SK-N-SH treated with all-trans-retinoic acid at 6 μM for 48 hours (cell line): ENCODE results near the gene AKAP6.
A peak's percentile ranks its signal among the peaks of the same experiment; 100 is the strongest.

Source experiments
- ATAC-seq: fragments of 200-7000 bp; cut with Tn5 transposase; 3 replicates; pipeline ENCODE4 v1.9.1; 2020; ENCODE audit warnings: mild to moderate bottlenecking, moderate library complexity
- ARNTL ChIP-seq: fragments of 450-650 bp; formaldehyde crosslinking; IDR thresholded peaks from 2 replicates; pipeline ENCODE4 v1.5.0; 2020; ENCODE audit warnings: low read depth, mild to moderate bottlenecking, moderate library complexity, borderline replicate concordance
- BACH2 ChIP-seq: fragments of 250-450 bp; sonication (Bioruptor Pico); IDR thresholded peaks from 2 replicates; pipeline ENCODE4 v1.9.0; 2021; ENCODE audit warnings: mild to moderate bottlenecking, borderline replicate concordance
- CREB5 ChIP-seq: fragments of 250-450 bp; sonication (Bioruptor Pico); IDR thresholded peaks from 2 replicates; pipeline ENCODE4 v1.5.1; 2020; ENCODE audit warnings: low read depth, mild to moderate bottlenecking, moderate library complexity
- CSDC2 ChIP-seq: fragments of 250-450 bp; sonication (Bioruptor Pico); IDR thresholded peaks from 2 replicates; pipeline ENCODE4 v1.5.0; 2020; ENCODE audit warnings: mild to moderate bottlenecking, moderate library complexity
- CSRNP3 ChIP-seq: fragments of 250-450 bp; sonication (Bioruptor Pico); IDR thresholded peaks from 2 replicates; pipeline ENCODE4 v1.5.1; 2021; ENCODE audit warnings: mild to moderate bottlenecking, moderate library complexity
- ESRRG ChIP-seq: fragments of 250-450 bp; sonication (Bioruptor Pico); IDR thresholded peaks from 2 replicates; pipeline ENCODE4 v1.6.1; 2021; ENCODE audit warnings: mild to moderate bottlenecking
- GLIS3 ChIP-seq: fragments of 250-450 bp; sonication (Bioruptor Pico); IDR thresholded peaks from 2 replicates; pipeline ENCODE4 v1.5.0; 2020; ENCODE audit warnings: mild to moderate bottlenecking, moderate library complexity
- ISL1 ChIP-seq: fragments of 250-450 bp; sonication (Bioruptor Pico); IDR thresholded peaks from 2 replicates; pipeline ENCODE4 v2.1.2; 2022; ENCODE audit warnings: mild to moderate bottlenecking, moderate library complexity
- OSR1 ChIP-seq: fragments of 250-450 bp; sonication (Bioruptor Pico); IDR thresholded peaks from 2 replicates; pipeline ENCODE4 v1.8.0; 2022; ENCODE audit warnings: moderate library complexity, mild to moderate bottlenecking, inconsistent platforms
- PATZ1 ChIP-seq: fragments of 250-450 bp; sonication (Bioruptor Pico); IDR thresholded peaks from 2 replicates; pipeline ENCODE4 v1.8.0; 2020; ENCODE audit warnings: mild to moderate bottlenecking, moderate library complexity, borderline replicate concordance
- POU6F1 ChIP-seq: fragments of 250-450 bp; sonication (Bioruptor Pico); IDR thresholded peaks from 2 replicates; pipeline ENCODE4 v1.8.0; 2021; ENCODE audit warnings: low read depth, mild to moderate bottlenecking, moderate library complexity, borderline replicate concordance
- PPARA ChIP-seq: fragments of 250-450 bp; sonication (Bioruptor Pico); IDR thresholded peaks from 2 replicates; pipeline ENCODE4 v1.5.0; 2020; ENCODE audit warnings: mild to moderate bottlenecking, borderline replicate concordance
- RARB ChIP-seq: fragments of 250-450 bp; sonication (Bioruptor Pico); IDR thresholded peaks from 2 replicates; pipeline ENCODE4 v1.8.0; 2021; ENCODE audit warnings: mild to moderate bottlenecking, moderate library complexity
- SNAI2 ChIP-seq: fragments of 250-450 bp; sonication (Bioruptor Pico); IDR thresholded peaks from 2 replicates; pipeline ENCODE4 v1.5.0; 2020; ENCODE audit warnings: mild to moderate bottlenecking, moderate library complexity
- TCF4 ChIP-seq: fragments of 250-450 bp; sonication (Bioruptor Pico); IDR thresholded peaks from 2 replicates; pipeline ENCODE4 v1.8.0; 2021; ENCODE audit warnings: mild to moderate bottlenecking, moderate library complexity, borderline replicate concordance
- TOX ChIP-seq: fragments of 250-450 bp; sonication (Bioruptor Pico); IDR thresholded peaks from 2 replicates; pipeline ENCODE4 v1.8.0; 2021; ENCODE audit warnings: mild to moderate bottlenecking, moderate library complexity, borderline replicate concordance
- TSHZ2 ChIP-seq: fragments of 250-450 bp; sonication (Bioruptor Pico); IDR thresholded peaks from 2 replicates; pipeline ENCODE4 v1.5.0; 2020; ENCODE audit warnings: mild to moderate bottlenecking, moderate library complexity
- ZFP3 ChIP-seq: fragments of 250-450 bp; sonication (Bioruptor Pico); IDR thresholded peaks from 2 replicates; pipeline ENCODE4 v1.5.0; 2020; ENCODE audit warnings: mild to moderate bottlenecking, moderate library complexity
- ZFP30 ChIP-seq: fragments of 450-650 bp; formaldehyde crosslinking; IDR thresholded peaks from 2 replicates; pipeline ENCODE4 v1.5.0; 2022; ENCODE audit warnings: mild to moderate bottlenecking, moderate library complexity
- ZNF565 ChIP-seq: fragments of 450-650 bp; formaldehyde crosslinking; conservative IDR thresholded peaks from 2 replicates; pipeline ENCODE4 v1.5.0; 2020; ENCODE audit warnings: low read depth, mild to moderate bottlenecking, moderate library complexity
- ZNF70 ChIP-seq: fragments of 450-650 bp; formaldehyde crosslinking; IDR thresholded peaks from 2 replicates; pipeline ENCODE4 v1.5.0; 2020; ENCODE audit warnings: mild to moderate bottlenecking, moderate library complexity
- ZNF8 ChIP-seq: fragments of 450-650 bp; formaldehyde crosslinking; IDR thresholded peaks from 2 replicates; pipeline ENCODE4 v1.5.0; 2020; ENCODE audit warnings: mild to moderate bottlenecking, moderate library complexity

Gene AKAP6

GRCh38 chr14:32694795-32695449 is 365.8 kb downstream of the AKAP6 start:
- ATAC-seq, result no peak
- no peak for TF ChIP-seq ZNF70
- TF ChIP-seq ARNTL (CRISPR knock-in tag), result no peak
- no peak for TF ChIP-seq ZNF565 (CRISPR knock-in tag)
- TF ChIP-seq TSHZ2 (CRISPR knock-in tag), result no peak
- TF ChIP-seq TOX (CRISPR knock-in tag), result no peak
- no peak for TF ChIP-seq BACH2 (CRISPR knock-in tag)
- no peak for TF ChIP-seq OSR1
- no peak for TF ChIP-seq CREB5
- TF ChIP-seq SNAI2, result no peak
- no peak for TF ChIP-seq RARB (CRISPR knock-in tag)
- TF ChIP-seq PATZ1, result no peak
- no peak for TF ChIP-seq CSRNP3
- TF ChIP-seq ZNF8 (CRISPR knock-in tag), result no peak
- TF ChIP-seq ZFP30 (CRISPR knock-in tag), result no peak
- TF ChIP-seq ISL1 (CRISPR knock-in tag), result no peak

GRCh38 chr14:32696325-32697091 is 367.4 kb downstream of the AKAP6 start:
- TF ChIP-seq ISL1 (CRISPR knock-in tag) (0 out of 2 replicates have a peak, but pooled peaks have one; percentile 5), CSRNP3 (no peak), TOX (CRISPR knock-in tag) (peak; percentile 70), RARB (CRISPR knock-in tag) (0 out of 2 replicates have a peak, but pooled peaks have one; percentile 42), POU6F1 (CRISPR knock-in tag) (no peak)
- ATAC-seq, result peak; percentile 48

- peak; percentile 57 for ATAC-seq
- TF ChIP-seq TCF4 (CRISPR knock-in tag) (no peak), ZNF70 (no peak), ESRRG (CRISPR knock-in tag) (no peak), BACH2 (CRISPR knock-in tag) (no peak), ZFP30 (CRISPR knock-in tag) (no peak), OSR1 (no peak), POU6F1 (CRISPR knock-in tag) (no peak), PPARA (CRISPR knock-in tag) (no peak), ISL1 (CRISPR knock-in tag) (peak; percentile 62), CSDC2 (CRISPR knock-in tag) (no peak), ZFP3 (CRISPR knock-in tag) (no peak), ARNTL (CRISPR knock-in tag) (no peak), GLIS3 (CRISPR knock-in tag) (no peak), CSRNP3 (no peak), TOX (CRISPR knock-in tag) (no peak)
Measured at GRCh38 chr14:32697114-32697513, 368.0 kb downstream of the AKAP6 start.
